Activated naive CD4-positive, alpha-beta T cell treated with anti-CD3 and anti-CD28 coated beads for 36 hours (primary cell): ENCODE data around the gene NACAD. TPM values are rescaled to one million over a fixed set of nuclear protein-coding genes. Genes with fewer than 3 reads are reported as not detected.
"Not testable (repeated sequence)": the region's sequence is repeated elsewhere in the genome, so short reads cannot be mapped to it uniquely, and the experiment has no call there.

Experiments
- CTCF ChIA-PET: fragments of 350-600 bp; sonication (Branson Sonifier 250); formaldehyde crosslinking; loops from one replicate; lab custom pipeline; 2021; ENCODE audit warnings: antibody characterized with exemption; lab: Charles Lee
- DNase-seq: peaks from one replicate; pipeline ENCODE4 v3.0.0-alpha.2; 2020
- H3K27ac Mint-ChIP-seq: one replicate; pipeline ENCODE4 v1.8.0; 2021; ENCODE audit warnings: mild to moderate bottlenecking, mixed read lengths
- H3K27me3 Mint-ChIP-seq: one replicate; pipeline ENCODE4 v1.8.0; 2021; ENCODE audit warnings: low read depth, mixed read lengths
- H3K36me3 Mint-ChIP-seq: one replicate; pipeline ENCODE4 v1.8.0; 2021; ENCODE audit warnings: low read depth, mixed read lengths
- H3K4me1 Mint-ChIP-seq: one replicate; pipeline ENCODE4 v1.8.0; 2021; ENCODE audit warnings: low read depth, mixed read lengths
- H3K4me3 Mint-ChIP-seq: one replicate; pipeline ENCODE4 v1.8.0; 2021; ENCODE audit warnings: mild to moderate bottlenecking, moderate library complexity, mixed read lengths
- H3K9me3 Mint-ChIP-seq: one replicate; pipeline ENCODE4 v1.8.0; 2021; ENCODE audit warnings: mixed read lengths
- intact Hi-C: fragments of 100-400 bp; cut with micrococcal nuclease; formaldehyde crosslinking; loops from one replicate; pipeline ENCODE4 v1.15.1; 2023
- total RNA-seq, 2 experiments: library from RNA; stranded (reverse); gene quantifications; one replicate each; pipeline ENCODE4 v1.2.3, GENCODE V29; 2021

NACAD gene
- total RNA-seq, 2 experiments from 2014 or later, result 0.05 TPM

GRCh38 chr7:45125193-45125904 is 36.6 kb upstream of the NACAD start:
- Mint-ChIP-seq H3K36me3 (no peaks in the 10 kb centered on the region), H3K4me3 (no peak overlapping the region), H3K27ac (no peak overlapping the region), H3K27me3 (no peaks in the 10 kb centered on the region), H3K9me3 (no peaks in the 10 kb centered on the region), H3K4me1 (peaks cover 14% of the 10 kb centered on the region)
- CTCF ChIA-PET, result interaction anchor here (0.5 to 4.3 kb wide), 3 partner anchors 11 to 247 kb away, joined by 3 to 29 read pairs (median 3); partner anchors contain the start of gene TBRG4
- intact Hi-C loops, result no loop called here
- DNase-seq, result no peak

- CTCF ChIA-PET, result interaction anchor here (1.2 to 4.3 kb wide), 2 partner anchors 12 to 127 kb away, joined by 3 to 29 read pairs; no protein-coding TSS in a partner anchor
- H3K4me1 Mint-ChIP-seq, result peaks cover 14% of the 10 kb centered on the region
- intact Hi-C loops, result no loop called here
- H3K9me3 Mint-ChIP-seq, result no peaks in the 10 kb centered on the region
- no peaks in the 10 kb centered on the region for H3K36me3 Mint-ChIP-seq
- DNase-seq, result no peak
- H3K4me3 Mint-ChIP-seq, result no peak overlapping the region
- H3K27me3 Mint-ChIP-seq, result no peaks in the 10 kb centered on the region
- no peak overlapping the region for H3K27ac Mint-ChIP-seq
Observed at GRCh38 chr7:45123913-45124710, 35.3 kb upstream of the NACAD start.

- H3K4me3 Mint-ChIP-seq, result no peak overlapping the region
- no peaks in the 10 kb centered on the region for H3K27me3 Mint-ChIP-seq
- peak overlapping the region; percentile 46 for H3K27ac Mint-ChIP-seq
- CTCF ChIA-PET, result interaction anchor here (0.6 to 4.3 kb wide), 5 partner anchors 8 to 150 kb away, joined by 3 to 29 read pairs (median 4); no protein-coding TSS in a partner anchor
- no peak for DNase-seq
- intact Hi-C loops, result no loop called here
- H3K9me3 Mint-ChIP-seq, result no peaks in the 10 kb centered on the region
- no peaks in the 10 kb centered on the region for H3K36me3 Mint-ChIP-seq
- H3K4me1 Mint-ChIP-seq, result peaks cover 14% of the 10 kb centered on the region
Observed at GRCh38 chr7:45122975-45123860, 34.4 kb upstream of the NACAD start.

- Mint-ChIP-seq H3K36me3 (no peaks in the 10 kb centered on the region), H3K27ac (no peak overlapping the region), H3K4me3 (no peak overlapping the region), H3K27me3 (no peaks in the 10 kb centered on the region), H3K9me3 (no peaks in the 10 kb centered on the region), H3K4me1 (peaks cover 14% of the 10 kb centered on the region)
- intact Hi-C loops, result no loop called here
- DNase-seq, result no peak
- CTCF ChIA-PET, result no interaction called here
Observed at GRCh38 chr7:45119550-45119949, 30.8 kb upstream of the NACAD start.

GRCh38 chr7:45118889-45119331 is 30.1 kb upstream of the NACAD start:
- CTCF ChIA-PET, result interaction anchor here (1.9 kb wide), 1 partner anchor 17 kb away, joined by 6 read pairs; no protein-coding TSS in a partner anchor
- Mint-ChIP-seq H3K27me3 (no peaks in the 10 kb centered on the region), H3K4me1 (peaks cover 14% of the 10 kb centered on the region), H3K27ac (no peak overlapping the region), H3K36me3 (no peaks in the 10 kb centered on the region), H3K9me3 (no peaks in the 10 kb centered on the region), H3K4me3 (no peak overlapping the region)
- intact Hi-C loops, result no loop called here
- DNase-seq, result no peak

GRCh38 chr7:45118292-45118691 is 29.5 kb upstream of the NACAD start:
- Mint-ChIP-seq H3K27ac (no peak overlapping the region), H3K4me3 (no peak overlapping the region), H3K9me3 (no peaks in the 10 kb centered on the region), H3K27me3 (no peaks in the 10 kb centered on the region), H3K36me3 (no peaks in the 10 kb centered on the region), H3K4me1 (peaks cover 9% of the 10 kb centered on the region)
- DNase-seq, result no peak
- intact Hi-C loops, result no loop called here
- CTCF ChIA-PET, result interaction anchor here (1.9 kb wide), 1 partner anchor 18 kb away, joined by 6 read pairs; no protein-coding TSS in a partner anchor

- no peaks in the 10 kb centered on the region for H3K36me3 Mint-ChIP-seq
- intact Hi-C loops, result no loop called here
- H3K4me3 Mint-ChIP-seq, result no peak overlapping the region
- CTCF ChIA-PET, result interaction anchor here (1.9 kb wide), 1 partner anchor 18 kb away, joined by 6 read pairs; no protein-coding TSS in a partner anchor
- DNase-seq, result no peak
- peaks cover 5% of the 10 kb centered on the region for H3K4me1 Mint-ChIP-seq
- H3K27ac Mint-ChIP-seq, result no peak overlapping the region
- H3K9me3 Mint-ChIP-seq, result no peaks in the 10 kb centered on the region
- no peaks in the 10 kb centered on the region for H3K27me3 Mint-ChIP-seq
Observed at GRCh38 chr7:45117582-45117981, 28.8 kb upstream of the NACAD start.

- CTCF ChIA-PET, result interaction anchor here (1.0 to 1.4 kb wide), 3 partner anchors 19 to 259 kb away, joined by 3 to 5 read pairs (median 3); no protein-coding TSS in a partner anchor
- H3K4me1 Mint-ChIP-seq, result peaks cover 8% of the 10 kb centered on the region
- peaks cover 6% of the 10 kb centered on the region for H3K36me3 Mint-ChIP-seq
- no peaks in the 10 kb centered on the region for H3K9me3 Mint-ChIP-seq
- no peak overlapping the region for H3K27ac Mint-ChIP-seq
- DNase-seq, result no peak
- H3K4me3 Mint-ChIP-seq, result no peak overlapping the region
- intact Hi-C loops, result no loop called here
- H3K27me3 Mint-ChIP-seq, result no peaks in the 10 kb centered on the region
Observed at GRCh38 chr7:45116048-45116447, 27.3 kb upstream of the NACAD start.

- intact Hi-C loops, result no loop called here
- Mint-ChIP-seq H3K36me3 (peaks cover 15% of the 10 kb centered on the region), H3K27ac (no peak overlapping the region), H3K27me3 (no peaks in the 10 kb centered on the region), H3K4me3 (no peak overlapping the region), H3K9me3 (no peaks in the 10 kb centered on the region), H3K4me1 (peaks cover 13% of the 10 kb centered on the region)
- CTCF ChIA-PET, result interaction anchor here (1.2 to 1.4 kb wide), 2 partner anchors 21 to 258 kb away, joined by 3 to 7 read pairs; no protein-coding TSS in a partner anchor
- no peak for DNase-seq
Observed at GRCh38 chr7:45114926-45115325, 26.2 kb upstream of the NACAD start.

- intact Hi-C loops, H3K27me3 Mint-ChIP-seq, H3K27ac Mint-ChIP-seq, H3K9me3 Mint-ChIP-seq, DNase-seq, H3K4me3 Mint-ChIP-seq: not testable (repeated sequence)
- H3K36me3 Mint-ChIP-seq, result peaks cover 16% of the 10 kb centered on the region
- CTCF ChIA-PET, result interaction anchor here (1.2 kb wide), 1 partner anchor 21 kb away, joined by 7 read pairs; no protein-coding TSS in a partner anchor
- peaks cover 16% of the 10 kb centered on the region for H3K4me1 Mint-ChIP-seq
Observed at GRCh38 chr7:45114257-45114656, 25.5 kb upstream of the NACAD start.

- CTCF ChIA-PET, result interaction anchor here (1.2 kb wide), 1 partner anchor 13 kb away, joined by 3 read pairs; no protein-coding TSS in a partner anchor
- peaks cover 30% of the 10 kb centered on the region for H3K4me1 Mint-ChIP-seq
Observed at GRCh38 chr7:45112648-45113047, 23.9 kb upstream of the NACAD start.

More at GRCh38 chr7:45112648-45113047, 23.9 kb upstream of the NACAD start:
- peak overlapping the region; percentile 85 for H3K4me3 Mint-ChIP-seq
- DNase-seq, result no peak
- H3K27me3 Mint-ChIP-seq, result no peaks in the 10 kb centered on the region
- H3K36me3 Mint-ChIP-seq, result peaks cover 29% of the 10 kb centered on the region
- intact Hi-C loops, result no loop called here
- H3K9me3 Mint-ChIP-seq, result no peaks in the 10 kb centered on the region
- H3K27ac Mint-ChIP-seq, result peak overlapping the region; percentile 60
